Fibroblast of pulmonary artery (primary cell): ENCODE results near the gene TSKU.

ENCODE experiments used
- DNase-seq: peaks from one replicate; pipeline ENCODE4 v3.0.0-alpha.2; 2010; ENCODE audit warnings: low read depth
- H3K4me3 ChIP-seq: replicated peaks from 2 replicates; pipeline ENCODE4 v1.5.1; 2011; ENCODE audit warnings: low read depth, mild to moderate bottlenecking, control low read depth, low read length, moderate library complexity
- TF ChIP-seq, protein P1 (sequence below): IDR thresholded peaks from 2 replicates; pipeline ENCODE4 v1.5.1; 2011; ENCODE audit warnings: mild to moderate bottlenecking, control low read depth, low read length, inconsistent platforms; ENCODE audit errors: missing control alignments

The TSKU gene

GRCh38 chr11:76765863-76766350, 17.2 kb upstream of the TSKU start:
- TF ChIP-seq, protein P1, sequence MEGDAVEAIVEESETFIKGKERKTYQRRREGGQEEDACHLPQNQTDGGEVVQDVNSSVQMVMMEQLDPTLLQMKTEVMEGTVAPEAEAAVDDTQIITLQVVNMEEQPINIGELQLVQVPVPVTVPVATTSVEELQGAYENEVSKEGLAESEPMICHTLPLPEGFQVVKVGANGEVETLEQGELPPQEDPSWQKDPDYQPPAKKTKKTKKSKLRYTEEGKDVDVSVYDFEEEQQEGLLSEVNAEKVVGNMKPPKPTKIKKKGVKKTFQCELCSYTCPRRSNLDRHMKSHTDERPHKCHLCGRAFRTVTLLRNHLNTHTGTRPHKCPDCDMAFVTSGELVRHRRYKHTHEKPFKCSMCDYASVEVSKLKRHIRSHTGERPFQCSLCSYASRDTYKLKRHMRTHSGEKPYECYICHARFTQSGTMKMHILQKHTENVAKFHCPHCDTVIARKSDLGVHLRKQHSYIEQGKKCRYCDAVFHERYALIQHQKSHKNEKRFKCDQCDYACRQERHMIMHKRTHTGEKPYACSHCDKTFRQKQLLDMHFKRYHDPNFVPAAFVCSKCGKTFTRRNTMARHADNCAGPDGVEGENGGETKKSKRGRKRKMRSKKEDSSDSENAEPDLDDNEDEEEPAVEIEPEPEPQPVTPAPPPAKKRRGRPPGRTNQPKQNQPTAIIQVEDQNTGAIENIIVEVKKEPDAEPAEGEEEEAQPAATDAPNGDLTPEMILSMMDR = no peak
- H3K4me3 ChIP-seq = no peak overlapping the region
- no peak for DNase-seq

- TF ChIP-seq, protein P1 = no peak
- H3K4me3 ChIP-seq = no peak overlapping the region
- no peak for DNase-seq
These were observed 16.6 kb upstream of the TSKU start for GRCh38 chr11:76766521-76766920.

DNA sequence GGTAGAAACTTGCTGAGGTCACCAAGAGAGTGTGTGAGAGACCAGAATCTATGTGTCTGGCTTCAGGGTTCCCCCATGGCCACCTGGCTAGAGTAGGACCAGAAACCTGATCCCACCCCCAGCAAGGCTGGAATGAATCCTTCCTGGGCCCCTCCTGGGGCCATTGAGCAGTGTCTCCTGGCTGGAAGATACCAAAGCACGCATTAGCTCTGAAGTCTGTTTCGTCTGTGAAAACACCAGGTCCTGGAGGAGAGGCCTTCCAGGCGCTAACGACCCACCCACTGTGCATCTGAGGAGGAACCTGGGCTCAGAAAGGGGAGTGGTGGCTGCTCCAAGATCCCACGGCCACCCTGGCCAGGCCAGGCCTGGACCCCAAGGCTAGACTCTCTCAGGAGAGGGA, 15.5 kb upstream of the TSKU start:
- TF ChIP-seq, protein P1 = no peak
- H3K4me3 ChIP-seq = no peak overlapping the region
- no peak for DNase-seq

GRCh38 chr11:76768088-76768908, 14.9 kb upstream of the TSKU start:
- peak; percentile 28 for DNase-seq
- TF ChIP-seq, protein P1 = no peak
- no peak overlapping the region for H3K4me3 ChIP-seq

DNA sequence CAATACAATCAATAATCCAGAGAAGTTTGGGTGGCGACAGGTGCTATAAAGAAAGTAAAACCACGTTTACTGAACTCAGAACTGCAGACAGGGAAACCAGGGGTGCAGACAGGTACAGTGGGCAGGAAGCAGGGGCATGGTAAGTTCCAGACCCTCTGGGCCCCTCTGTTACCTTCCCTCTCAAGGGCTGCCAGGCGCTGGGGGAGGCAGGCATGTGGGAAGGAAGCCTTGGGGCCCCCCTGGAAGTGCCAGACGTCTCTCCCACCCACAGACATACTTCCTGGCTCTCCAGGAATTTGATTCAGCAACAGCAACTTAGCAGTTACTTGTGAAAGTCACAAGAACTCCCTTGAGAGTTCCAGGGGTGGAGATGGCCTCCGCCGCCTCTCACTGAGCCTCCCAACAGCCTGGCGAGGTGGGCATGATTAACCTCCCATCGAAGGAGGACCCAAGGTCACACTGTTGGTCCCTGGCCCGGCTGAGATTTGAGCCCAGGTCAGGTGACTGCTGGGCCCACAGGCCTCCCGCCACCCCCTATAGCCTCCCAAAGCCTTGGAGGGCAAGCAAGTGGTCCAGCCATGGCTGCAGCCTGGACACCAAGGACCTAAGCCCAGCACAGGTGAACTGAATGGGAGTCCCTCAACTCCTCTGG, 14.1 kb upstream of the TSKU start:
- peak; percentile 43 for DNase-seq
- TF ChIP-seq, protein P1 = no peak
- no peak overlapping the region for H3K4me3 ChIP-seq

DNA sequence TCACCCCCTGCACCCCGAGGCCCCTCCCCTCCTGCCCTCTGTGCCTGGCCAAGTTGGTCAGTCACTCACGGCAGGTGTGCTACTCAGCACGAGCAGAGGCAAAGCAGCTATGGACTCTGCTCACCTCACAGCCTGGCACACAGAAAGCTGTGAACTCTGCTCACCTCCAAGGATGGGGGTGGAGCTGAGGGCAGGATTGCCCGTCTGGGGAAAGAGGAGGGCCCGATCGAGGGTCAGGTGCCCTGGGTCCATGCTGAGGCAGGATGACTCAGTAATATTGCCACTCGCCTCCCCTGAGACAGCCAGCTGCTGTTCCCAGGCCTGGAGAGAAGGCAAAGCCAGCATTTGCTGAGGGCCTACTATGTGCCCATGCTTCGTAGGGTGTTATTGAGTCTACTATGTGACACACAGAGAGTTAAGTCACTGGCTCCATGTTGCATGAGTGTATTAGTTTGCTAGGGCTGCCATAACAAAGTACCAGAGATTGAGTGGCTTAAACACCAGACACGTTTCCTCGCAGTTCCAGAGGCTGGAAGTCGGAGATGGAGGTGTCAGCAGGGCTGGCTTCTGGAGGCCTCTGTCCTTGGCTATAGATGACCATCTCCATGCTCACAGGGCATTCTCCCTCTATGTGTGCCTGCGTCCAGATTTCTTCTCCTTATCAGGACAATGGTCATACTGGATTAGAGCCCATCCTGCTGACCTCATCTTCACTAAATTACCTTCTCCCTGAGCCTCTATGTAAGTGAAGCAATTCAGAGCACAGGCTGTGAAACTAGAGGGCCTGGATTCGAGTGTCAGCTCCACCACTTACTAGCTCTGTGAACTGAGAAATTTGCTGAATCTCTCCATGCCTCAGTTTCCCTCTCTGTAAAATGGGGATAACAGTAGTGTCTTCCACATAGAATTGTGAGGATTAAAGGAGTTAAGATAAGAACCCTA, 13.2 kb upstream of the TSKU start:
- DNase-seq = peak; percentile 31
- TF ChIP-seq, protein P1 = no peak

More for the DNA sequence above, 13.2 kb upstream of the TSKU start:
- no peak overlapping the region for H3K4me3 ChIP-seq
